ENCODE results near the gene KCNK10.

- TF ChIP-seq CTCF (IDR thresholded peaks at IDR 0.05; ENCODE audit: low read length) (peak; percentile 16; the same call in 1 of the 2 replicates), EZH2 (IDR thresholded peaks at IDR 0.05; ENCODE audit: borderline replicate concordance, low read length) (no peak)
Observed at GRCh38 chr14:88164906-88165534, 158.0 kb downstream of the KCNK10 start.

Measured in OCI-LY1 (cell line).